ENCODE measurements around the gene ZHX3. TPM values are rescaled to one million over a fixed set of nuclear protein-coding genes. Genes with fewer than 3 reads are reported as not detected.
"Not testable (repeated sequence)": the region's sequence is repeated elsewhere in the genome, so short reads cannot be mapped to it uniquely, and the experiment has no call there.

Gene ZHX3
- total RNA-seq, 1 donor from 2014 or later, result 11.6 TPM

- DNase-seq (ENCODE audit: low spot score), result peak; percentile 92
These were observed 180.6 kb downstream of the ZHX3 start, which contains the start of gene PLCG1 for GRCh38 chr20:41136680-41137613. TSS of gene PLCG1 (plus strand) at chr20:41137543. CDS start at chr20:41137642, 99 bp downstream.

GRCh38 chr20:41135888-41136679 lies 181.4 kb downstream of the ZHX3 start:
- DNase-seq (ENCODE audit: low spot score), result no peak

- DNase-seq (ENCODE audit: low spot score), result no peak
These were observed 182.2 kb downstream of the ZHX3 start for GRCh38 chr20:41135187-41135887.

GRCh38 chr20:41134362-41135186 lies 183.0 kb downstream of the ZHX3 start:
- no peak for DNase-seq (ENCODE audit: low spot score)

GRCh38 chr20:41133709-41134361 lies 183.7 kb downstream of the ZHX3 start:
- peak; percentile 50 for DNase-seq (ENCODE audit: low spot score)

- not testable (repeated sequence) for DNase-seq (ENCODE audit: low spot score)
These were observed 185.1 kb downstream of the ZHX3 start for GRCh38 chr20:41132388-41132775.

GRCh38 chr20:41131594-41132387 lies 185.7 kb downstream of the ZHX3 start:
- no peak for DNase-seq (ENCODE audit: low spot score)

Other genes starting within 250 kb of the ZHX3 start
- 39.5 TPM for gene PLCG1, start 180.2 kb downstream of the ZHX3 start, total RNA-seq (ENCODE audit: insufficient read depth, low replicate concordance)
- gene LPIN3, start 23.1 kb upstream of the ZHX3 start, total RNA-seq (ENCODE audit: insufficient read depth, low replicate concordance), result 6.3 TPM
- gene EMILIN3, start 49.1 kb upstream of the ZHX3 start, total RNA-seq (ENCODE audit: insufficient read depth, low replicate concordance), result 0.72 TPM